ENCODE data around the gene EFNA2. TPM values are rescaled to one million over a fixed set of nuclear protein-coding genes. Genes with fewer than 3 reads are reported as not detected.

The EFNA2 gene
- total RNA-seq, 1 donor from 2014 or later, result not detected

GRCh38 chr19:1255186-1256161 lies 30.2 kb upstream of the EFNA2 start:
- intact Hi-C loops (cut with micrococcal nuclease), result no loop called here
- CTCF ChIA-PET, result interaction anchor here (1.7 to 3.1 kb wide), 2 partner anchors 11 kb away, joined by 4 to 8 read pairs; no protein-coding TSS in a partner anchor
- peaks cover 40% of the 10 kb centered on the region for H3K36me3 Mint-ChIP-seq (ENCODE audit: low read depth)
- ATAC-seq (ENCODE audit: low read depth) (no peak), DNase-seq (no peak)
- POLR2A ChIA-PET, result interaction anchor here (1.2 to 4.8 kb wide), 6 partner anchors 8 to 19 kb away, joined by 4 to 139 read pairs (median 6); partner anchors contain the start of gene CIRBP
- peaks cover 68% of the 10 kb centered on the region for H3K4me1 Mint-ChIP-seq
- H3K9me3 Mint-ChIP-seq, result no peaks in the 10 kb centered on the region
- no peak overlapping the region for H3K4me3 Mint-ChIP-seq
- H3K27me3 Mint-ChIP-seq, result no peaks in the 10 kb centered on the region
- H3K27ac Mint-ChIP-seq, result peak overlapping the region; percentile 41
- TF ChIP-seq, protein P1, sequence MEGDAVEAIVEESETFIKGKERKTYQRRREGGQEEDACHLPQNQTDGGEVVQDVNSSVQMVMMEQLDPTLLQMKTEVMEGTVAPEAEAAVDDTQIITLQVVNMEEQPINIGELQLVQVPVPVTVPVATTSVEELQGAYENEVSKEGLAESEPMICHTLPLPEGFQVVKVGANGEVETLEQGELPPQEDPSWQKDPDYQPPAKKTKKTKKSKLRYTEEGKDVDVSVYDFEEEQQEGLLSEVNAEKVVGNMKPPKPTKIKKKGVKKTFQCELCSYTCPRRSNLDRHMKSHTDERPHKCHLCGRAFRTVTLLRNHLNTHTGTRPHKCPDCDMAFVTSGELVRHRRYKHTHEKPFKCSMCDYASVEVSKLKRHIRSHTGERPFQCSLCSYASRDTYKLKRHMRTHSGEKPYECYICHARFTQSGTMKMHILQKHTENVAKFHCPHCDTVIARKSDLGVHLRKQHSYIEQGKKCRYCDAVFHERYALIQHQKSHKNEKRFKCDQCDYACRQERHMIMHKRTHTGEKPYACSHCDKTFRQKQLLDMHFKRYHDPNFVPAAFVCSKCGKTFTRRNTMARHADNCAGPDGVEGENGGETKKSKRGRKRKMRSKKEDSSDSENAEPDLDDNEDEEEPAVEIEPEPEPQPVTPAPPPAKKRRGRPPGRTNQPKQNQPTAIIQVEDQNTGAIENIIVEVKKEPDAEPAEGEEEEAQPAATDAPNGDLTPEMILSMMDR (IDR thresholded peaks at IDR 0.05), result no peak

- intact Hi-C loops (cut with micrococcal nuclease), result no loop called here
- ChIA-PET CTCF (interaction anchor here (1.7 to 3.1 kb wide), 2 partner anchors 10 to 13 kb away, joined by 4 to 8 read pairs; no protein-coding TSS in a partner anchor), POLR2A (interaction anchor here (0.7 to 4.8 kb wide), 6 partner anchors 8 to 199 kb away, joined by 3 to 139 read pairs (median 6); partner anchors contain the start of gene CIRBP)
- TF ChIP-seq, protein P1 (IDR thresholded peaks at IDR 0.05), result no peak
- peak overlapping the region; percentile 76 for H3K27ac Mint-ChIP-seq
- DNase-seq (no peak), ATAC-seq (ENCODE audit: low read depth) (no peak)
- no peaks in the 10 kb centered on the region for H3K27me3 Mint-ChIP-seq
- H3K9me3 Mint-ChIP-seq, result no peaks in the 10 kb centered on the region
- H3K36me3 Mint-ChIP-seq (ENCODE audit: low read depth), result peaks cover 36% of the 10 kb centered on the region
- H3K4me3 Mint-ChIP-seq, result peak overlapping the region; percentile 48
- peaks cover 72% of the 10 kb centered on the region for H3K4me1 Mint-ChIP-seq
Observed at GRCh38 chr19:1256646-1257474, 28.8 kb upstream of the EFNA2 start.

GRCh38 chr19:1257475-1258162 lies 28.1 kb upstream of the EFNA2 start:
- TF ChIP-seq, protein P1 (IDR thresholded peaks at IDR 0.05), result no peak
- ChIA-PET CTCF (interaction anchor here (3.1 kb wide), 1 partner anchor 14 kb away, joined by 8 read pairs; no protein-coding TSS in a partner anchor), POLR2A (interaction anchor here (1.8 to 4.3 kb wide), 2 partner anchors 9 to 11 kb away, joined by 5 to 86 read pairs; partner anchors contain the start of gene CIRBP)
- intact Hi-C loops (cut with micrococcal nuclease), result no loop called here
- DNase-seq, result no peak
- ATAC-seq (ENCODE audit: low read depth), result no peak
- Mint-ChIP-seq H3K4me3 (peak overlapping the region; percentile 48), H3K27ac (peak overlapping the region; percentile 98), H3K9me3 (no peaks in the 10 kb centered on the region), H3K27me3 (no peaks in the 10 kb centered on the region), H3K36me3 (ENCODE audit: low read depth) (peaks cover 37% of the 10 kb centered on the region), H3K4me1 (peaks cover 72% of the 10 kb centered on the region)

GRCh38 chr19:1258163-1258492 lies 27.5 kb upstream of the EFNA2 start:
- Mint-ChIP-seq H3K4me3 (peak overlapping the region; percentile 38), H3K4me1 (peaks cover 77% of the 10 kb centered on the region), H3K36me3 (ENCODE audit: low read depth) (peaks cover 37% of the 10 kb centered on the region), H3K27me3 (no peaks in the 10 kb centered on the region), H3K9me3 (no peaks in the 10 kb centered on the region), H3K27ac (peak overlapping the region; percentile 98)
- ChIA-PET POLR2A (interaction anchor here (0.7 to 4.3 kb wide), 4 partner anchors 8 to 21 kb away, joined by 5 to 86 read pairs (median 6); partner anchors contain the start of genes CIRBP and FAM174C), CTCF (interaction anchor here (1.0 kb wide), 1 partner anchor 14 kb away, joined by 7 read pairs; no protein-coding TSS in a partner anchor)
- intact Hi-C loops (cut with micrococcal nuclease), result no loop called here
- TF ChIP-seq, protein P1 (IDR thresholded peaks at IDR 0.05), result no peak
- DNase-seq (no peak), ATAC-seq (ENCODE audit: low read depth) (no peak)
